DMS114 treated with DMSO at 0.1 percent for 48 hours (cell line): ENCODE measurements around the gene PLPPR1.

Experiments used
- DNase-seq: peaks from one replicate; lab custom pipeline; 2025; ENCODE audit not compliant: unreplicated experiment; lab: John Stamatoyannopoulos, UW

PLPPR1 gene

GRCh38 chr9:101047848-101048397, 19.4 kb downstream of the PLPPR1 start:
- no peak for DNase-seq

- DNase-seq = no peak
These were observed 22.1 kb downstream of the PLPPR1 start for GRCh38 chr9:101050650-101051049.

GRCh38 chr9:101054657-101055056, 26.1 kb downstream of the PLPPR1 start:
- DNase-seq = no peak

- no peak for DNase-seq
These were observed 27.0 kb downstream of the PLPPR1 start for GRCh38 chr9:101055516-101055915.

- no peak for DNase-seq
These were observed 34.2 kb downstream of the PLPPR1 start for GRCh38 chr9:101062686-101063085.

GRCh38 chr9:101063192-101063591, 34.7 kb downstream of the PLPPR1 start:
- DNase-seq = no peak

- no peak for DNase-seq
These were observed 35.7 kb downstream of the PLPPR1 start for GRCh38 chr9:101064206-101064605.

GRCh38 chr9:101065930-101066329, 37.4 kb downstream of the PLPPR1 start:
- DNase-seq = no peak

- DNase-seq = no peak
These were observed 40.2 kb downstream of the PLPPR1 start for GRCh38 chr9:101068696-101069095.

GRCh38 chr9:101072259-101072658, 43.7 kb downstream of the PLPPR1 start:
- no peak for DNase-seq

- DNase-seq = no peak
These were observed 44.6 kb downstream of the PLPPR1 start for GRCh38 chr9:101073122-101073521.

- no peak for DNase-seq
These were observed 53.1 kb downstream of the PLPPR1 start for GRCh38 chr9:101081641-101082040.

GRCh38 chr9:101083448-101084202, 55.1 kb downstream of the PLPPR1 start:
- no peak for DNase-seq

GRCh38 chr9:101087426-101087825, 58.9 kb downstream of the PLPPR1 start:
- no peak for DNase-seq

- no peak for DNase-seq
These were observed 64.4 kb downstream of the PLPPR1 start for GRCh38 chr9:101092922-101093321.

- DNase-seq = no peak
These were observed 65.1 kb downstream of the PLPPR1 start for GRCh38 chr9:101093620-101094019.

GRCh38 chr9:101094686-101095085, 66.2 kb downstream of the PLPPR1 start:
- DNase-seq = no peak

GRCh38 chr9:101097210-101097609, 68.7 kb downstream of the PLPPR1 start:
- no peak for DNase-seq

- no peak for DNase-seq
These were observed 69.9 kb downstream of the PLPPR1 start for GRCh38 chr9:101098392-101098791.

GRCh38 chr9:101114317-101114716, 85.8 kb downstream of the PLPPR1 start:
- DNase-seq = no peak

GRCh38 chr9:101115102-101115501, 86.6 kb downstream of the PLPPR1 start:
- no peak for DNase-seq

GRCh38 chr9:101117161-101117560, 88.6 kb downstream of the PLPPR1 start:
- no peak for DNase-seq
